SK-N-SH (cell line): ENCODE measurements around the gene TSFM. TPM values are rescaled to one million over a fixed set of nuclear protein-coding genes. Genes with fewer than 3 reads are reported as not detected.

Source experiments
- CTCF ChIA-PET: fragments of 300-600, 350-600 bp; formaldehyde crosslinking; extraction: SDS; loops from one replicate; lab custom pipeline; 2021; lab: Yijun Ruan, JAX
- POLR2A ChIA-PET: fragments of 350-600 bp; sonication (Branson Sonifier 250); formaldehyde crosslinking; extraction: SDS; loops from one replicate; lab custom pipeline; 2020; ENCODE audit warnings: antibody characterized with exemption, inconsistent platforms; lab: Yijun Ruan, JAX
- DNase-seq: peaks from one replicate; pipeline ENCODE4 v3.0.0; 2012
- H2AFZ ChIP-seq: fragments of 200-600 bp; sonication (generic); 2 replicates; pipeline ENCODE4 v1.8.1; 2016; ENCODE audit warnings: antibody characterized with exemption, mild to moderate bottlenecking, low read depth
- H3F3A ChIP-seq: fragments of 200-600 bp; sonication (generic); replicated peaks from 2 replicates; pipeline ENCODE3; 2016; ENCODE audit warnings: antibody characterized with exemption, mild to moderate bottlenecking; ENCODE audit not compliant: insufficient read depth
- H3K27ac ChIP-seq, 2 experiments: fragments of 200-500 bp in 1 of 2; fragments of 200-600 bp in 1 of 2; sonication (Bioruptor generic) in 1 of 2; sonication (generic), shearing (Covaris generic) in 1 of 2; 2 replicates each; pipeline versions ENCODE4 v1.5.1 to v1.6.1; 2014 to 2016; ENCODE audit warnings: low read depth in 2 of 2, inconsistent platforms in 1 of 2, low read length in 1 of 2, mild to moderate bottlenecking in 1 of 2, mixed read lengths in 1 of 2
- H3K27me3 ChIP-seq: fragments of 200-600 bp; sonication (generic), shearing (Covaris generic); 2 replicates; pipeline ENCODE4 v1.6.1; 2016; ENCODE audit warnings: mixed run types; ENCODE audit not compliant: insufficient read depth
- H3K36me3 ChIP-seq, 2 experiments: fragments of 200-500 bp in 1 of 2; fragments of 200-600 bp in 1 of 2; sonication (Bioruptor generic) in 1 of 2; sonication (generic) in 1 of 2; replicated peaks in 1 of 2; 2 replicates each; pipeline versions ENCODE3 to v1.5.1; 2014 to 2016; ENCODE audit warnings: low read length in 1 of 2, mild to moderate bottlenecking in 1 of 2; ENCODE audit not compliant: insufficient read depth in 2 of 2, control insufficient read depth in 1 of 2
- H3K4me1 ChIP-seq, 2 experiments: fragments of 200-500 bp in 1 of 2; fragments of 200-600 bp in 1 of 2; sonication (Bioruptor generic) in 1 of 2; sonication (generic), shearing (Covaris generic) in 1 of 2; 2 replicates each; pipeline versions ENCODE4 v1.5.1 to v1.6.1; 2014 to 2016; ENCODE audit warnings: low read depth in 1 of 2, low read length in 1 of 2, mixed run types in 1 of 2; ENCODE audit not compliant: insufficient read depth in 2 of 2, control insufficient read depth in 1 of 2
- H3K4me2 ChIP-seq: fragments of 200-600 bp; sonication (generic), shearing (Covaris generic); 2 replicates; pipeline ENCODE4 v1.6.1; 2017; ENCODE audit warnings: mixed run types
- H3K4me3 ChIP-seq, 2 experiments: fragments of 200-500 bp in 1 of 2; fragments of 200-600 bp in 1 of 2; sonication (Bioruptor generic) in 1 of 2; sonication (generic), shearing (Covaris generic) in 1 of 2; 2 replicates each; pipeline versions ENCODE4 v1.5.1 to v1.8.1; 2014 to 2016; ENCODE audit warnings: low read depth in 2 of 2, inconsistent platforms in 1 of 2, low read length in 1 of 2, mild to moderate bottlenecking in 1 of 2, mixed read lengths in 1 of 2, moderate library complexity in 1 of 2
- H3K79me2 ChIP-seq: fragments of 200-600 bp; sonication (generic); 2 replicates; pipeline ENCODE4 v1.8.1; 2017; ENCODE audit warnings: mild to moderate bottlenecking; ENCODE audit not compliant: insufficient read depth
- H3K9ac ChIP-seq: fragments of 200-600 bp; sonication (generic); 2 replicates; pipeline ENCODE4 v1.6.1; 2017; ENCODE audit warnings: mixed run types
- H3K9me2 ChIP-seq: fragments of 200-600 bp; sonication (generic); 2 replicates; pipeline ENCODE4 v1.6.1; 2017; ENCODE audit warnings: mixed run types
- H3K9me3 ChIP-seq: fragments of 200-600 bp; sonication (generic); 2 replicates; pipeline ENCODE4 v1.6.1; 2017; ENCODE audit warnings: mixed run types, mild to moderate bottlenecking, moderate library complexity
- H4K20me1 ChIP-seq: fragments of 200-600 bp; sonication (generic); 2 replicates; pipeline ENCODE4 v1.6.1; 2017; ENCODE audit warnings: mild to moderate bottlenecking, mixed run types; ENCODE audit not compliant: insufficient read depth
- EZH2phosphoT487 ChIP-seq: fragments of 200-600 bp; sonication (generic); IDR thresholded peaks from 2 replicates; pipeline ENCODE4 v1.6.1; 2017; ENCODE audit warnings: low read depth, mixed run types, mild to moderate bottlenecking, antibody characterized with exemption, moderate library complexity, borderline replicate concordance
- FOSL2 ChIP-seq: IDR thresholded peaks from 2 replicates; pipeline ENCODE4 v1.4.0; 2012; ENCODE audit warnings: low read depth, mild to moderate bottlenecking, moderate library complexity, borderline replicate concordance
- FOXM1 ChIP-seq: IDR thresholded peaks from 2 replicates; pipeline ENCODE4 v1.4.0; 2012; ENCODE audit warnings: low read depth, mild to moderate bottlenecking
- MXI1 ChIP-seq: IDR thresholded peaks from 2 replicates; pipeline ENCODE4 v1.6.1; 2012; ENCODE audit warnings: mild to moderate bottlenecking, low read depth, low read length, improper control_type of control experiment
- TAF1 ChIP-seq: IDR thresholded peaks from 2 replicates; pipeline ENCODE4 v1.6.1; 2012; ENCODE audit warnings: low read depth, mild to moderate bottlenecking, low read length, moderate library complexity, borderline replicate concordance
- TCF12 ChIP-seq: IDR thresholded peaks from 2 replicates; pipeline ENCODE4 v1.4.0; 2012
- WGBS: methylation state at CpG from one replicate; pipeline ENCODE4 v1.1.6; 2017; ENCODE audit warnings: low lambda C conversion rate; 5-methylcytosine and 5-hydroxymethylcytosine counted together
- polyA plus RNA-seq, 3 experiments: library from polyadenylated mRNA; depleted of rRNA; stranded (reverse); fragments of >200 nt; gene quantifications; 2 replicates each; pipeline ENCODE4 v1.2.3, GENCODE V29; 2012
- TF ChIP-seq, protein P1 (sequence below): IDR thresholded peaks from 2 replicates; pipeline ENCODE4 v1.4.0; 2012; ENCODE audit warnings: low read depth, borderline replicate concordance
- TF ChIP-seq, protein P2 (sequence below): IDR thresholded peaks from 2 replicates; pipeline ENCODE4 v1.4.0; 2012; ENCODE audit warnings: low read depth, borderline replicate concordance
- TF ChIP-seq, protein P3 (sequence below): IDR thresholded peaks from 2 replicates; pipeline ENCODE4 v1.6.1; 2012; ENCODE audit warnings: mild to moderate bottlenecking, low read depth, low read length, moderate library complexity

TSFM gene
- polyA plus RNA-seq, 1 of the 3 experiments (the other 2 are of a cell fraction), result 28.7 TPM

DNA sequence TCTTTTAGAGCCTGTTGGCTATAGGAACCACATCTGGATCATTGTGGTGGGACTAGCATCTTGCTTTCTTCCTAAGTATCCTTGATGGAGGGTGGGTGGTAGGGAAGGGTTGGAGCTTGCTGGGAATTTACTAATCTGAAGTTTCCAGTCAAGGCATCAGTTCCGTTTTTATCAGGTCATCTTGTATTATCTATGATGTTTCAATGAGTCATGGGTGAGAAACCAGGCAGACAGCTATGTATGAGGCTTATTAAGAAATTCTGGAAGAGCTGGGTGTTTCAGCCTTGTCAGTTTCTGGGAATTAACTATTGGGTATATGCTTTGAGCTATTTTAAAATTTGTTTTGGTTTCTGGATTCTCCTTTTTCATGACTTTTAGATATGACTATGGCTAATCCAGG lies 11.3 kb downstream of the TSFM start (continued):
- TF ChIP-seq, protein P1, sequence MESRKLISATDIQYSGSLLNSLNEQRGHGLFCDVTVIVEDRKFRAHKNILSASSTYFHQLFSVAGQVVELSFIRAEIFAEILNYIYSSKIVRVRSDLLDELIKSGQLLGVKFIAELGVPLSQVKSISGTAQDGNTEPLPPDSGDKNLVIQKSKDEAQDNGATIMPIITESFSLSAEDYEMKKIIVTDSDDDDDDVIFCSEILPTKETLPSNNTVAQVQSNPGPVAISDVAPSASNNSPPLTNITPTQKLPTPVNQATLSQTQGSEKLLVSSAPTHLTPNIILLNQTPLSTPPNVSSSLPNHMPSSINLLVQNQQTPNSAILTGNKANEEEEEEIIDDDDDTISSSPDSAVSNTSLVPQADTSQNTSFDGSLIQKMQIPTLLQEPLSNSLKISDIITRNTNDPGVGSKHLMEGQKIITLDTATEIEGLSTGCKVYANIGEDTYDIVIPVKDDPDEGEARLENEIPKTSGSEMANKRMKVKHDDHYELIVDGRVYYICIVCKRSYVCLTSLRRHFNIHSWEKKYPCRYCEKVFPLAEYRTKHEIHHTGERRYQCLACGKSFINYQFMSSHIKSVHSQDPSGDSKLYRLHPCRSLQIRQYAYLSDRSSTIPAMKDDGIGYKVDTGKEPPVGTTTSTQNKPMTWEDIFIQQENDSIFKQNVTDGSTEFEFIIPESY, result no peak
- TF ChIP-seq EZH2phosphoT487 (no peak), TAF1 (no peak), FOXM1 (no peak), TCF12 (peak; percentile 46; the same call in 1 of the 2 replicates), MXI1 (no peak)
- TF ChIP-seq, protein P2, sequence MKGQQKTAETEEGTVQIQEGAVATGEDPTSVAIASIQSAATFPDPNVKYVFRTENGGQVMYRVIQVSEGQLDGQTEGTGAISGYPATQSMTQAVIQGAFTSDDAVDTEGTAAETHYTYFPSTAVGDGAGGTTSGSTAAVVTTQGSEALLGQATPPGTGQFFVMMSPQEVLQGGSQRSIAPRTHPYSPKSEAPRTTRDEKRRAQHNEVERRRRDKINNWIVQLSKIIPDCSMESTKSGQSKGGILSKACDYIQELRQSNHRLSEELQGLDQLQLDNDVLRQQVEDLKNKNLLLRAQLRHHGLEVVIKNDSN, result no peak
- TF ChIP-seq, all 33 proteins: peak for 7

DNA sequence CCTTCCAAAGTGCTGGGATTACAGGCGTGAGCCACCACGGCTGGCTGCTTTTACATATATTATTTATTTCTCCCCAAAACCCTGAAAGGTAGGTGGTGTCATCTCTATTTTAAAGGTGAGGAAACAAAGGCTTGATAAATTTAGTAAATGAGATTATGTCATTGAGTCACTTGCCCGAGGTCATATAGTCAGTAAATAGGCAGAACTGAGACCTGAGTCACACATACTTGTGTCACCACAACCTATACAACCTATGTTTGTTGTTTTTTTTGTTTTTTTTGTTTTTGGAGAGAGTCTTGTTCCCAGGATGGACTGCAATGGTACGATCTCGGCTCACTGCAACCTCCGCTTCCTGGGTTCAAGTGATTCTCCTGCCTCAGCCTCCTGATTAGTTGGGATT lies 12.8 kb downstream of the TSFM start:
- H3K4me3 ChIP-seq, result no peak overlapping the region
- H3K4me1 ChIP-seq, result peaks cover 0 to 6% of the 10 kb centered on the region in 2 experiments; a peak in 2 of 4 replicates
- no peaks in the 10 kb centered on the region for H3K9me3 ChIP-seq
- no peak overlapping the region for H3K4me2 ChIP-seq
- no peak overlapping the region for H3K9ac ChIP-seq
- TF ChIP-seq FOSL2, result no peak
- TF ChIP-seq, protein P3, sequence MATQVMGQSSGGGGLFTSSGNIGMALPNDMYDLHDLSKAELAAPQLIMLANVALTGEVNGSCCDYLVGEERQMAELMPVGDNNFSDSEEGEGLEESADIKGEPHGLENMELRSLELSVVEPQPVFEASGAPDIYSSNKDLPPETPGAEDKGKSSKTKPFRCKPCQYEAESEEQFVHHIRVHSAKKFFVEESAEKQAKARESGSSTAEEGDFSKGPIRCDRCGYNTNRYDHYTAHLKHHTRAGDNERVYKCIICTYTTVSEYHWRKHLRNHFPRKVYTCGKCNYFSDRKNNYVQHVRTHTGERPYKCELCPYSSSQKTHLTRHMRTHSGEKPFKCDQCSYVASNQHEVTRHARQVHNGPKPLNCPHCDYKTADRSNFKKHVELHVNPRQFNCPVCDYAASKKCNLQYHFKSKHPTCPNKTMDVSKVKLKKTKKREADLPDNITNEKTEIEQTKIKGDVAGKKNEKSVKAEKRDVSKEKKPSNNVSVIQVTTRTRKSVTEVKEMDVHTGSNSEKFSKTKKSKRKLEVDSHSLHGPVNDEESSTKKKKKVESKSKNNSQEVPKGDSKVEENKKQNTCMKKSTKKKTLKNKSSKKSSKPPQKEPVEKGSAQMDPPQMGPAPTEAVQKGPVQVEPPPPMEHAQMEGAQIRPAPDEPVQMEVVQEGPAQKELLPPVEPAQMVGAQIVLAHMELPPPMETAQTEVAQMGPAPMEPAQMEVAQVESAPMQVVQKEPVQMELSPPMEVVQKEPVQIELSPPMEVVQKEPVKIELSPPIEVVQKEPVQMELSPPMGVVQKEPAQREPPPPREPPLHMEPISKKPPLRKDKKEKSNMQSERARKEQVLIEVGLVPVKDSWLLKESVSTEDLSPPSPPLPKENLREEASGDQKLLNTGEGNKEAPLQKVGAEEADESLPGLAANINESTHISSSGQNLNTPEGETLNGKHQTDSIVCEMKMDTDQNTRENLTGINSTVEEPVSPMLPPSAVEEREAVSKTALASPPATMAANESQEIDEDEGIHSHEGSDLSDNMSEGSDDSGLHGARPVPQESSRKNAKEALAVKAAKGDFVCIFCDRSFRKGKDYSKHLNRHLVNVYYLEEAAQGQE, result no peak
- ChIA-PET POLR2A (no interaction called here), CTCF (no interaction called here)
- H3K27me3 ChIP-seq, result no peaks in the 10 kb centered on the region
- H2AFZ ChIP-seq, result no peak overlapping the region
- WGBS, result 82% methylated on average over 6 of the region's 6 CpGs
- H3K9me2 ChIP-seq, result no peaks in the 10 kb centered on the region
- H3K27ac ChIP-seq, result peak overlapping the region in 1 of 2 experiments; percentile 89; a peak in 2 of 4 replicates
- peaks cover 26% of the 10 kb centered on the region for H3F3A ChIP-seq
- H3K79me2 ChIP-seq, result peaks cover 25% of the 10 kb centered on the region; the same call in 1 of the 2 replicates
- peaks cover 59 to 63% of the 10 kb centered on the region in 2 experiments for H3K36me3 ChIP-seq
- DNase-seq, result no peak
- H4K20me1 ChIP-seq, result no peaks in the 10 kb centered on the region
